H9 (cell line): ENCODE results near the gene ABLIM3. TPM values are rescaled to one million over a fixed set of nuclear protein-coding genes. Genes with fewer than 3 reads are reported as not detected.

ENCODE experiments used
- DNase-seq: peaks from one replicate; pipeline ENCODE4 v3.0.0-alpha.2; 2017
- H2AFZ ChIP-seq: one replicate; pipeline ENCODE4 v1.6.1; 2013; ENCODE audit warnings: mild to moderate bottlenecking, low read length, control low read depth, moderate library complexity
- H2AK5ac ChIP-seq: 2 replicates; pipeline ENCODE4 v1.6.1; 2013; ENCODE audit warnings: low read length, control low read depth, mixed read lengths; ENCODE audit not compliant: insufficient read length
- H2BK120ac ChIP-seq: one replicate; pipeline ENCODE4 v1.6.1; 2013; ENCODE audit warnings: low read depth, mild to moderate bottlenecking, low read length, control low read depth, inconsistent platforms; ENCODE audit not compliant: poor library complexity, severe bottlenecking
- H2BK12ac ChIP-seq: 2 replicates; pipeline ENCODE4 v1.6.1; 2013; ENCODE audit warnings: low read length, control low read depth, mixed read lengths, low read depth; ENCODE audit not compliant: insufficient read length
- H2BK15ac ChIP-seq: 2 replicates; pipeline ENCODE4 v1.6.1; 2013; ENCODE audit warnings: low read depth, low read length, control low read depth
- H2BK20ac ChIP-seq: one replicate; pipeline ENCODE4 v1.6.1; 2013; ENCODE audit warnings: low read depth, mild to moderate bottlenecking, low read length, control low read depth, inconsistent platforms; ENCODE audit not compliant: poor library complexity, severe bottlenecking
- H2BK5ac ChIP-seq: 2 replicates; pipeline ENCODE4 v1.6.1; 2013; ENCODE audit warnings: low read length, control low read depth, mixed read lengths; ENCODE audit not compliant: insufficient read length
- H3K14ac ChIP-seq: 2 replicates; pipeline ENCODE4 v1.6.1; 2013; ENCODE audit warnings: low read length, control low read depth; ENCODE audit not compliant: insufficient read depth
- H3K18ac ChIP-seq: 2 replicates; pipeline ENCODE4 v1.6.1; 2013; ENCODE audit warnings: low read depth, mild to moderate bottlenecking, mixed read lengths, low read length, control low read depth; ENCODE audit not compliant: insufficient read length
- H3K23ac ChIP-seq: 2 replicates; pipeline ENCODE4 v1.6.1; 2013; ENCODE audit warnings: low read length, control low read depth, mixed read lengths, low read depth; ENCODE audit not compliant: insufficient read length
- H3K23me2 ChIP-seq: 2 replicates; pipeline ENCODE4 v1.6.1; 2013; ENCODE audit warnings: low read depth, mild to moderate bottlenecking, mixed read lengths, low read length, control low read depth; ENCODE audit not compliant: insufficient read length, poor library complexity, severe bottlenecking
- H3K27ac ChIP-seq: 2 replicates; pipeline ENCODE4 v1.5.1; 2013; ENCODE audit warnings: low read length, control low read depth, mixed read lengths, low read depth; ENCODE audit not compliant: insufficient read length
- H3K27me3 ChIP-seq: 2 replicates; pipeline ENCODE4 v1.6.1; 2013; ENCODE audit warnings: low read length, control low read depth, inconsistent platforms; ENCODE audit not compliant: insufficient read depth
- H3K4ac ChIP-seq: 2 replicates; pipeline ENCODE4 v1.6.1; 2013; ENCODE audit warnings: low read depth, mild to moderate bottlenecking, control low read depth, inconsistent platforms, low read length, moderate library complexity
- H3K4me1 ChIP-seq: 2 replicates; pipeline ENCODE4 v1.6.1; 2013; ENCODE audit warnings: low read length, control low read depth, inconsistent platforms; ENCODE audit not compliant: insufficient read depth
- H3K4me2 ChIP-seq: 2 replicates; pipeline ENCODE4 v1.6.1; 2013; ENCODE audit warnings: low read length, control low read depth, mixed read lengths; ENCODE audit not compliant: insufficient read length, insufficient read depth
- H3K56ac ChIP-seq: 2 replicates; pipeline ENCODE4 v1.6.1; 2013; ENCODE audit warnings: low read depth, mild to moderate bottlenecking, mixed read lengths, low read length, control low read depth; ENCODE audit not compliant: insufficient read length
- H3K79me1 ChIP-seq: 2 replicates; pipeline ENCODE4 v1.6.1; 2013; ENCODE audit warnings: low read depth, mild to moderate bottlenecking, moderate library complexity, low read length, control low read depth, inconsistent platforms; ENCODE audit not compliant: insufficient read depth, poor library complexity, severe bottlenecking
- H3K79me2 ChIP-seq: 2 replicates; pipeline ENCODE4 v1.6.1; 2013; ENCODE audit warnings: low read length, control low read depth, inconsistent platforms; ENCODE audit not compliant: insufficient read depth
- H3K9ac ChIP-seq: 2 replicates; pipeline ENCODE4 v1.6.1; 2013; ENCODE audit warnings: low read length, control low read depth, mixed read lengths; ENCODE audit not compliant: insufficient read length; ENCODE audit errors: extremely low read depth
- H3K9me3 ChIP-seq: one replicate; pipeline ENCODE4 v1.6.1; 2013; ENCODE audit warnings: low read depth, low read length, inconsistent platforms; ENCODE audit not compliant: control insufficient read depth
- H3T11ph ChIP-seq: one replicate; pipeline ENCODE4 v1.6.1; 2013; ENCODE audit warnings: mild to moderate bottlenecking, low read length, control low read depth, inconsistent platforms
- H4K20me1 ChIP-seq: one replicate; pipeline ENCODE4 v1.6.1; 2013; ENCODE audit not compliant: control insufficient read depth, insufficient read length, insufficient read depth
- H4K5ac ChIP-seq: 2 replicates; pipeline ENCODE4 v1.6.1; 2013; ENCODE audit warnings: low read depth, mild to moderate bottlenecking, mixed read lengths, low read length, control low read depth; ENCODE audit not compliant: insufficient read length
- H4K8ac ChIP-seq: replicated peaks from 2 replicates; pipeline ENCODE4 v1.6.1; 2013; ENCODE audit warnings: low read length, control low read depth, mixed read lengths, low read depth; ENCODE audit not compliant: insufficient read length
- H4K91ac ChIP-seq: 2 replicates; pipeline ENCODE4 v1.6.1; 2013; ENCODE audit warnings: low read depth, mild to moderate bottlenecking, moderate library complexity, mixed read lengths, low read length, control low read depth; ENCODE audit not compliant: insufficient read length
- H3K27ac Mint-ChIP-seq, 3 experiments: 2 replicates in 2 of 3; 3 replicates in 1 of 3; pipeline ENCODE4 v1.8.0; 2020 to 2021; ENCODE audit warnings: mixed read lengths in 3 of 3, mild to moderate bottlenecking in 1 of 3, moderate library complexity in 1 of 3
- H3K27me3 Mint-ChIP-seq: 2 replicates; pipeline ENCODE4 v1.8.0; 2021; ENCODE audit warnings: low read depth, mild to moderate bottlenecking, moderate library complexity, mixed read lengths
- H3K36me3 Mint-ChIP-seq, 3 experiments: 2 replicates in 2 of 3; 3 replicates in 1 of 3; pipeline ENCODE4 v1.8.0; 2020 to 2021; ENCODE audit warnings: low read depth in 3 of 3, mixed read lengths in 3 of 3; ENCODE audit not compliant: insufficient read depth in 1 of 3
- H3K4me1 Mint-ChIP-seq, 2 experiments: 2 replicates each; pipeline ENCODE4 v1.8.0; 2020; ENCODE audit warnings: mixed read lengths in 2 of 2
- H3K4me3 Mint-ChIP-seq, 2 experiments: 2 replicates in 1 of 2; 3 replicates in 1 of 2; pipeline ENCODE4 v1.8.0; 2020 to 2021; ENCODE audit warnings: mild to moderate bottlenecking in 2 of 2, mixed read lengths in 2 of 2, moderate library complexity in 1 of 2
- H3K9me3 Mint-ChIP-seq, 2 experiments: 2 replicates in 1 of 2; 3 replicates in 1 of 2; pipeline ENCODE4 v1.8.0; 2020; ENCODE audit warnings: mild to moderate bottlenecking in 2 of 2, mixed read lengths in 2 of 2, moderate library complexity in 1 of 2
- CTCF ChIP-seq: fragments of 200-600 bp; sonication (generic); conservative IDR thresholded peaks from 3 replicates; pipeline ENCODE4 v1.8.0; 2021; ENCODE audit warnings: antibody characterized with exemption, mild to moderate bottlenecking
- total RNA-seq: library from RNA; stranded (reverse); gene quantifications from 2 replicates; pipeline ENCODE4 v1.2.1, GENCODE V29; 2021

ABLIM3 gene
- total RNA-seq, 1 experiment from 2014 or later = 0.20 TPM

- Histone ChIP-seq H4K91ac (no peak overlapping the region), H3K27me3 (no peaks in the 10 kb centered on the region), H2BK12ac (no peak overlapping the region), H3K4ac (no peak overlapping the region), H2BK20ac (no peak overlapping the region), H3K23ac (no peak overlapping the region), H2AK5ac (no peak overlapping the region), H3K27ac (no peak overlapping the region), H3K9ac (no peak overlapping the region), H4K20me1 (no peaks in the 10 kb centered on the region), H3K14ac (no peak overlapping the region), H3K23me2 (no peaks in the 10 kb centered on the region), H3K4me1 (no peaks in the 10 kb centered on the region), H3K4me2 (no peak overlapping the region), H2BK15ac (no peak overlapping the region), H3K9me3 (no peaks in the 10 kb centered on the region), H3K79me2 (no peaks in the 10 kb centered on the region), H3K79me1 (no peaks in the 10 kb centered on the region), H4K8ac (no peak overlapping the region), H3K18ac (no peak overlapping the region), H2BK5ac (no peak overlapping the region), H4K5ac (no peak overlapping the region), H3T11ph (no peak overlapping the region), H2AFZ (no peak overlapping the region), H2BK120ac (no peak overlapping the region), H3K56ac (no peak overlapping the region)
- no peak for DNase-seq
- TF ChIP-seq CTCF = no peak
- H3K27ac Mint-ChIP-seq = no peak overlapping the region
- no peak overlapping the region for H3K4me3 Mint-ChIP-seq
- H3K36me3 Mint-ChIP-seq = peaks cover 0 to 7% (median 0%) of the 10 kb centered on the region in 3 experiments; a peak in 1 of 7 replicates
- peaks cover 8% of the 10 kb centered on the region; the same call in 1 of the 2 replicates for H3K27me3 Mint-ChIP-seq
- peaks cover 2 to 5% of the 10 kb centered on the region in 2 experiments; a peak in 1 of 5 replicates for H3K9me3 Mint-ChIP-seq
- H3K4me1 Mint-ChIP-seq = no peaks in the 10 kb centered on the region
These were observed 22.8 kb upstream of the ABLIM3 start for GRCh38 chr5:149118463-149118862.
